ENCODE results near the gene SLC66A2. TPM values are rescaled to one million over a fixed set of nuclear protein-coding genes. Genes with fewer than 3 reads are reported as not detected.

SLC66A2 gene
- total and polyA plus RNA-seq, 2 of the 13 experiments (the other 11 are each of a cell fraction or from before 2014, with no cell fraction given): 33.5 to 41.9 TPM

DNA sequence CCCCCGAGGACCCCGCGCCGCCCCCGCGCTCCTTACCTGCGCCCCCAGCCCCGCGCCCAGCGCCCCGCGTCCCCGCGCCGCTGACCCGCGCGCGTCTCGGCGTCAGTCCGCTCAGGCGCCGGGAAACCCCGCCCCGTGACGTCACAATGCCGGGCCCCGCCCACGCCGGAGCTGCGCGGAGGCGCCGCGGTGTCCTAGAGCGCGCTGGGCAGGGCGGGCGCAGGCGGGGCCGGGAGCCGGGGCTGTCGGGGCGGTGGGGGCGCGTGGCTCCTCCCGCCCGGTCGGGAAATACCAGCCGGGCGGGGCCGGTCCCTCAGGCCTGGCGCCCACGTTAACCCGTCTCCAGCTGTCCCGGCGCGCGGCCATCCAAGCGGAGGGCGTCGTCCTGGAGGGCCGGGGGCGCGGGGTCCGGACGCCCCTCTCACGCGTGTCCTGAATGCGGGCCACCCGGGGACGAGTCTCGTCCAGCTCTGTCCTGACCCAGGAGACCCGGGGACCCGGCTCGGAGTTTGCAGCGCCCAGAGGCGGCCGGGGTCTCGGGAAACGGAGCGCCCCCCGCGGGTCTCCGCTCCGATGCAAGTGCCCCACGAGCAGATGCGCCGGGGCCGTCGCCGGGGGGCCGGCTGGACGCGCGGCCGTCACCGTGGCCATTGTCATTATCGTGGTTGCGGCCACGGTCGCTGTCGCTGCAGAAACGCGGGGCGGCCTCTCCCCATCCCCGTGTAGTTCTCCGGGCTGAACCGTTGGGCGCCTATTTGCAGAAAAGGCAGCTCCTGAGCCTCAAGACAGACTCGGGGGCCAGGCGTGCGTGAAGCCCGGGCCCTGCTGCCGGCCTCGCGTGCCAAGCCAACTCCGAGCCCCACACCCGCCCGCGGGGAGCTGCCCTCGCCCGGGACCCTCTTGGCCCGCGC, at the start of gene SLC66A2 (continued):
- TF ChIP-seq, protein P1, sequence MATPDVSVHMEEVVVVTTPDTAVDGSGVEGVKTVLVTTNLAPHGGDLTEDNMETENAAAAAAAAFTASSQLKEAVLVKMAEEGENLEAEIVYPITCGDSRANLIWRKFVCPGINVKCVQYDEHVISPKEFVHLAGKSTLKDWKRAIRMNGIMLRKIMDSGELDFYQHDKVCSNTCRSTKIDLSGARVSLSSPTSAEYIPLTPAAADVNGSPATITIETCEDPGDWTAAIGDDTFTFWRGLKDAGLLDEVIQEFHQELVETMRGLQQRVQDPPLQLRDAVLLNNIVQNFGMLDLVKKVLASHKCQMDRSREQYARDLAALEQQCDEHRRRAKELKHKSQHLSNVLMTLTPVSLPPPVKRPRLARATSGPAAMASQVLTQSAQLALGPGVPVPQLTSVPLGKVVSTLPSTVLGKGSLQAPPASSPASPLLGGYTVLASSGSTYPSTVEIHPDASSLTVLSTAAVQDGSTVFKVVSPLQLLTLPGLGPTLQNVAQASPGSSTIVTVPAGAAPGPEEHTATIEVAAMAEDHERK (CRISPR knock-in tag; IDR thresholded peaks at IDR 0.05; ENCODE audit: low read depth): peak; percentile 55; the same call in 1 of the 2 replicates
- TF ChIP-seq, protein P2, sequence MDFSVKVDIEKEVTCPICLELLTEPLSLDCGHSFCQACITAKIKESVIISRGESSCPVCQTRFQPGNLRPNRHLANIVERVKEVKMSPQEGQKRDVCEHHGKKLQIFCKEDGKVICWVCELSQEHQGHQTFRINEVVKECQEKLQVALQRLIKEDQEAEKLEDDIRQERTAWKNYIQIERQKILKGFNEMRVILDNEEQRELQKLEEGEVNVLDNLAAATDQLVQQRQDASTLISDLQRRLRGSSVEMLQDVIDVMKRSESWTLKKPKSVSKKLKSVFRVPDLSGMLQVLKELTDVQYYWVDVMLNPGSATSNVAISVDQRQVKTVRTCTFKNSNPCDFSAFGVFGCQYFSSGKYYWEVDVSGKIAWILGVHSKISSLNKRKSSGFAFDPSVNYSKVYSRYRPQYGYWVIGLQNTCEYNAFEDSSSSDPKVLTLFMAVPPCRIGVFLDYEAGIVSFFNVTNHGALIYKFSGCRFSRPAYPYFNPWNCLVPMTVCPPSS (IDR thresholded peaks at IDR 0.05): no peak
- no peak for TF ChIP-seq NKX3-1 (CRISPR knock-in tag; IDR thresholded peaks at IDR 0.05)
- 0 out of 2 replicates have a peak, but pooled peaks have one; percentile 32 for TF ChIP-seq HOXA5 (CRISPR knock-in tag; IDR thresholded peaks at IDR 0.05)
- TF ChIP-seq NR2C2 (CRISPR knock-in tag; IDR thresholded peaks at IDR 0.05; ENCODE audit: borderline replicate concordance): peak; percentile 63; the same call in 1 of the 2 replicates
- TF ChIP-seq, protein P3, sequence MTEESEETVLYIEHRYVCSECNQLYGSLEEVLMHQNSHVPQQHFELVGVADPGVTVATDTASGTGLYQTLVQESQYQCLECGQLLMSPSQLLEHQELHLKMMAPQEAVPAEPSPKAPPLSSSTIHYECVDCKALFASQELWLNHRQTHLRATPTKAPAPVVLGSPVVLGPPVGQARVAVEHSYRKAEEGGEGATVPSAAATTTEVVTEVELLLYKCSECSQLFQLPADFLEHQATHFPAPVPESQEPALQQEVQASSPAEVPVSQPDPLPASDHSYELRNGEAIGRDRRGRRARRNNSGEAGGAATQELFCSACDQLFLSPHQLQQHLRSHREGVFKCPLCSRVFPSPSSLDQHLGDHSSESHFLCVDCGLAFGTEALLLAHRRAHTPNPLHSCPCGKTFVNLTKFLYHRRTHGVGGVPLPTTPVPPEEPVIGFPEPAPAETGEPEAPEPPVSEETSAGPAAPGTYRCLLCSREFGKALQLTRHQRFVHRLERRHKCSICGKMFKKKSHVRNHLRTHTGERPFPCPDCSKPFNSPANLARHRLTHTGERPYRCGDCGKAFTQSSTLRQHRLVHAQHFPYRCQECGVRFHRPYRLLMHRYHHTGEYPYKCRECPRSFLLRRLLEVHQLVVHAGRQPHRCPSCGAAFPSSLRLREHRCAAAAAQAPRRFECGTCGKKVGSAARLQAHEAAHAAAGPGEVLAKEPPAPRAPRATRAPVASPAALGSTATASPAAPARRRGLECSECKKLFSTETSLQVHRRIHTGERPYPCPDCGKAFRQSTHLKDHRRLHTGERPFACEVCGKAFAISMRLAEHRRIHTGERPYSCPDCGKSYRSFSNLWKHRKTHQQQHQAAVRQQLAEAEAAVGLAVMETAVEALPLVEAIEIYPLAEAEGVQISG (CRISPR knock-in tag; IDR thresholded peaks at IDR 0.05): peak; percentile 17; the same call in 1 of the 2 replicates
- peak; percentile 48; the same call in 1 of the 2 replicates for TF ChIP-seq ZNF225 (CRISPR knock-in tag; IDR thresholded peaks at IDR 0.05)
- TF ChIP-seq ZC3H4 (CRISPR knock-in tag; IDR thresholded peaks at IDR 0.05; ENCODE audit: borderline replicate concordance): no peak
- TF ChIP-seq, protein P4, sequence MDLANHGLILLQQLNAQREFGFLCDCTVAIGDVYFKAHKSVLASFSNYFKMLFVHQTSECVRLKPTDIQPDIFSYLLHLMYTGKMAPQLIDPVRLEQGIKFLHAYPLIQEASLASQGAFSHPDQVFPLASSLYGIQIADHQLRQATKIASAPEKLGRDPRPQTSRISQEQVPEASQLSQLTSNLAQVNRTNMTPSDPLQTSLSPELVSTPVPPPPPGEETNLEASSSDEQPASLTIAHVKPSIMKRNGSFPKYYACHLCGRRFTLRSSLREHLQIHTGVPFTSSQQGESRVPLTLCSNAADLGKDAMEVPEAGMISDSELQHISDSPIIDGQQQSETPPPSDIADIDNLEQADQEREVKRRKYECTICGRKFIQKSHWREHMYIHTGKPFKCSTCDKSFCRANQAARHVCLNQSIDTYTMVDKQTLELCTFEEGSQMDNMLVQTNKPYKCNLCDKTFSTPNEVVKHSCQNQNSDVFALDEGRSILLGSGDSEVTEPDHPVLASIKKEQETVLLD (CRISPR knock-in tag; IDR thresholded peaks at IDR 0.05; ENCODE audit: low read depth): 0 out of 2 replicates have a peak, but pooled peaks have one; percentile 51
- TF ChIP-seq, protein P5, sequence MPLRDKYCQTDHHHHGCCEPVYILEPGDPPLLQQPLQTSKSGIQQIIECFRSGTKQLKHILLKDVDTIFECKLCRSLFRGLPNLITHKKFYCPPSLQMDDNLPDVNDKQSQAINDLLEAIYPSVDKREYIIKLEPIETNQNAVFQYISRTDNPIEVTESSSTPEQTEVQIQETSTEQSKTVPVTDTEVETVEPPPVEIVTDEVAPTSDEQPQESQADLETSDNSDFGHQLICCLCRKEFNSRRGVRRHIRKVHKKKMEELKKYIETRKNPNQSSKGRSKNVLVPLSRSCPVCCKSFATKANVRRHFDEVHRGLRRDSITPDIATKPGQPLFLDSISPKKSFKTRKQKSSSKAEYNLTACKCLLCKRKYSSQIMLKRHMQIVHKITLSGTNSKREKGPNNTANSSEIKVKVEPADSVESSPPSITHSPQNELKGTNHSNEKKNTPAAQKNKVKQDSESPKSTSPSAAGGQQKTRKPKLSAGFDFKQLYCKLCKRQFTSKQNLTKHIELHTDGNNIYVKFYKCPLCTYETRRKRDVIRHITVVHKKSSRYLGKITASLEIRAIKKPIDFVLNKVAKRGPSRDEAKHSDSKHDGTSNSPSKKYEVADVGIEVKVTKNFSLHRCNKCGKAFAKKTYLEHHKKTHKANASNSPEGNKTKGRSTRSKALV (CRISPR knock-in tag; IDR thresholded peaks at IDR 0.05): peak; percentile 48; the same call in 1 of the 2 replicates
- TF ChIP-seq RBM39 (IDR thresholded peaks at IDR 0.05; ENCODE audit: low read depth, low read length, poor library complexity, severe bottlenecking): peak; percentile 75
- TF ChIP-seq, protein P6, sequence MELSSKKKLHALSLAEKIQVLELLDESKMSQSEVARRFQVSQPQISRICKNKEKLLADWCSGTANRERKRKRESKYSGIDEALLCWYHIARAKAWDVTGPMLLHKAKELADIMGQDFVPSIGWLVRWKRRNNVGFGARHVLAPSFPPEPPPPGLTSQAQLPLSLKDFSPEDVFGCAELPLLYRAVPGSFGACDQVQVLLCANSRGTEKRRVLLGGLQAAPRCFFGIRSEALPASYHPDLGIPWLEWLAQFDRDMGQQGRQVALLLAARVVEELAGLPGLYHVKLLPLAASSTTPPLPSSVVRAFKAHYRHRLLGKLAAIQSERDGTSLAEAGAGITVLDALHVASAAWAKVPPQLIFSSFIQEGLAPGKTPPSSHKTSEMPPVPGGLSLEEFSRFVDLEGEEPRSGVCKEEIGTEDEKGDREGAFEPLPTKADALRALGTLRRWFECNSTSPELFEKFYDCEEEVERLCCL (CRISPR knock-in tag; IDR thresholded peaks at IDR 0.05; ENCODE audit: borderline replicate concordance): no peak
- TF ChIP-seq ZNF768 (CRISPR knock-in tag; IDR thresholded peaks at IDR 0.05): peak; percentile 16; the same call in 1 of the 2 replicates
- peak; percentile 66; the same call in 1 of the 2 replicates for TF ChIP-seq ZNF501 (CRISPR knock-in tag; IDR thresholded peaks at IDR 0.05)
- no peak for TF ChIP-seq LCORL (IDR thresholded peaks at IDR 0.05)
- 0 out of 2 replicates have a peak, but pooled peaks have one; percentile 30 for TF ChIP-seq LCORL (CRISPR knock-in tag; IDR thresholded peaks at IDR 0.05)
